Measurements from ENCODE around the gene CCDC50.

CCDC50 gene

DNA sequence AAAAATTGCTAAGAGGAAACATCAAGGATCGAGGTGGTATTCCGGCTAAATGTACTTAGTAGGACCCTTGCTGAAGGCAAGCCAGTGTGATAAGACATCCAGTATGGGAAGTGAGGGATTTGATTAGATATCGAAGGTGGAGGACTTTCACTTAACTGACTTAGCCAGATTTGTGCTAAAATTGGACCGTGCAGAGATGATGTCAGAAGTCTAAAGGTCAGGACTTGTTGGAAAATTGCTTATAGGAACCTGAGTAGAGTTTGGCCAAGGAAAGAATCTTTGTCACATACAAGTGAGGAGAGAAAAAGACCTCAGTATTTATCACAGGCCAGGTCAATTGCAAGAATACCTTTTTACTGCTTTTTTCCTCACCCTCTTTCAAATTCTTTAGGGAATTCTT, 100.9 kb downstream of the CCDC50 start:
- no peak for DNase-seq

DNA sequence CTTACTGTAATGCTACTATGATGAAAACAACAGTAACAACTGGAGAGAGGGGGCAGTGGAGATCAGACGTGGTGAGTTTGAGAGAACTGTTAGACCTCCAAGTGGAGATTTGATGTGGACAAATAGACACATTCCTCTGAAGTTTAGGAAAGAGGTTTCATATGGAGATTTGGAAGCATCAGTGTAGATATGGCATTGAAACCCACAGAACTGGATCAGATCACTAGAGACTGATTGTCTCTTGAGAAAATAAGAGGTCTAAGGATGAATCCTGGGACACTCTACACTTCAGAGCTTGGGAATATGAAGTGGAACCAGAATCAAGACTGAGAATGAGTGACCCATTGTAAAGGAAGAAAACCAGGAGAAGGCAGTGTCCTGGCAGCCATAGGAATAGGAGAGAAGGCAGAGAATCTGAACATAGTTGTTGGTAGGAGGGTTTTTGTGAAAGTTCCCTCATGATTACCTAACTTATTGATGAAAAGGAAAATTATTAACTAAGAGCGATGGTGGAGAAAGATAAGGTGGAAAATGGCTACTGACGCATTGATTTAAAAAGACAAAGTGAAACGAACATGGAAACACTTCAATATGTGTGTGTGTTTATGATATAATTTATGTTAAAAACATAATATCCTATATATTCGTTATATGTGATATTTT, 102.1 kb downstream of the CCDC50 start:
- no peak for DNase-seq

DNA sequence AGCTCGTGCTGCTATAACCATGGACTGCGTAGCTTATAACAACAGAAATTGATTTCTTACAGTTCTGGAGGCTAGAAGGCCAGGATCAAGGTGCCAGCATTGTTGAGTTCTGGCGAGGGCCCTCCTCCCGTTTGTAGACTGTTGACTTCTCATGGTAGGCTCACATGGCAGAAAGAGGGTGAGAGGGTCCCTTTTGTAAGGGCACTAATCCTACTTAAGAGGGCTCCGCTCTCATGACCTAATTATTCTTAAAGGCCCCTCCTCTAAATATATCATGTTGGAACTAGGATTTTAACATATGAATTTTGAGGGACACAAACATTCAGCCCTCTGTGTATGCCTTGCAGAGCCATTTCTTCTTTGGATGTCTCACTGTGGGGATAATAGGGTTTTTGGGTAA, 103.0 kb downstream of the CCDC50 start:
- no peak for DNase-seq

DNA sequence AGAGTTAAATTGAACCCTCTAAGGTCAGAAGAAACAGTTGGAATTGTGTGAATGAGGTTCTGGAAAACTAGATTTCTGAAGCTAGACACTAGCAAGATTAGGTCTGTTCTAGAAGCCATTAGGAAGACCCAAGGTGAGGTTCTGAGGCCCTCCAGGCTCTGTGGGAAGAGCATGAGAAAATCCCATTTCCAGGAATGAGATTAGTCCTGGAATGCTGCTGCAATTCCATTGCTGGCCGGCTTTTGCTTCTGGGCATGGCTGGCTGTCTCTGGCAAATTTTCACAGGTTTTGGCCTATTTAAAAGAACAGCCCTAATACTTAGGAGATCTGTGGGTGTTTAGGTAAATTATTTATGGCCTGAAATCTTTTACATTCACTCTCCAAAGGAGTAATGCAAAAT, 104.8 kb downstream of the CCDC50 start:
- no peak for DNase-seq

DNA sequence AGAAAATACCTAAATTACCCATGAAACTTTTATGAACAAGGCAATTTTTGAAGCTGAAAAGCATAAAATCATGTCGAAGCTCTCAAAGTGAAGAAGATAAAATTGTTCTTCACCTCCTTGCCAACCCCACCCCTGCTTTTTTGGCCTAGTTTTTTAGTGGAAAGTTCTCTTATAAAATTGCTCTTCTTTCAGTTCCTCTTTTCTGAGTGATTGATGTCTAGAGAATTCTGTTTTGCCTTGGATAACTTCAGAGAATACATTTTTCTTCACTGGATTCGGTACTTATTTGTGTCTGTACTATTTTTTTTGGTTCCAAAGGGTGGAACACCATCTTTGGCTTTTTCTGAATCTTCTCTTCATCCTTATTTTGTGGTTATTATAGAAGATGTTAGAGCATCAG, 106.8 kb downstream of the CCDC50 start:
- no peak for DNase-seq

DNA sequence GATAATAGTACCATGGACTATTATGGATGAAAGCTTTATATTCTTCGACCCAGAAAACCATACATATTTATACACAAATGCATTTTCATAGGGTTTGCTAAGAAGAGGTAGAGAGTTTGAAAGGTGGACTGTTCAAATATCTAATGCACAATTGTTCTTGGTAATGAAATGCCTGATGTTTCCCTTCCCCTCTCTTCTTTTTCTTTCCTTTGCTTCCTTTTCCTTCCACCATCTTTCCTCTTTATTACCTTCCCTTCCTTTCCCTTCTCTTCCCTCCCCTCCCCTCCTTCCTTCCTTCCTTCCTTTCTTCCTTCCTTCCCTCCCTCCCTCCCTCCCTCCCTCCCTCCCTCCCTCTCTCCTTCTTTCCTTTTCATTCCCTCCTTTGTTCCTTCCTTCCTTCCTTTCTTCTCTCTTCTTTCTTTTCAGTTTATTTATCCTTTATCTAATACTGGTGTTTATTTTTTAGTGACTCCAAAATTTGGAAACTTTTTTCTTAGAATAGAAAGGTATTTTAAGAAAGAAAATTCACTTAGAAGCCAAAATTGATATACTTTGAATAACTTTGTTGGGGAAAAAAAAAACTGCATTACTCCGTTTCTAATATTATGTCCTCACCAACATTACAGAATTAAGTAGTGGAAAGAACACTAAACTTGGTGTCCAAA, 109.1 kb downstream of the CCDC50 start:
- DNase-seq: no peak

DNA sequence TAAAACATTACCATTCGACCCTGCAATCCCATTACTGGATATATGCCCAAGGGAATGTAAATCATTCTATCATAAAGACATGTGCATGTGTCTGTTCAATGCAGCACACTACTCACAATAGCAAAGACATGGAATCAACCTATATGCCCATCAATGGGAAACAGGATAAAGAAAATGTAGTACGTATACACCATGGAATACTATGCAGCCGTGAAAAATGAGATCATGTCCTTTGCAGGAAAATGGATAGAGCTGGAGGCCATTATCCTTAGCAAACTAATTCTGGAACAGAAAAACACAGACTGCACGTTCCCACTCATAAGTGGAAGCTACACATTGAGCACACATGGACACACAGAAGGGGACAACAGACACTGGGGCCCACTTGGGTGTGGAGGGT, 111.3 kb downstream of the CCDC50 start:
- no peak for DNase-seq

DNA sequence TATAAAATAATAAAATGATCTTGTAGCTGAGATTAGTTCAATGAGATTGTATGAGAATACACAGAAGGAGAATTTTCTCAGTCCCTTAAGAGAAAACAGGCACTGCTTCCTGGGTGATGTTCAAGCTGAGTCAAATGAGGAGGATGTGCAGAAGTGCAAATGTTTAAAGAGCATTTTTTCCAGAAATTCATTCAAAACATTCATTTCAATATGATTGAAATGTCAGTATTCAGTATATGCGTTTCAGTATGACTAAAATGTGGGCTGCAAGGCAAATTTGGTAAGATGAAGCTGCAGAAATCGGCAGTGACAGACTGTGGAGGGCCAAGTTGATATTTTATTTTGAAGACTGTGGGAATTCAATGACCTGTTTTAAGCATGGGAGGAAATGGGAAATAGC, 112.5 kb downstream of the CCDC50 start:
- no peak for DNase-seq

DNA sequence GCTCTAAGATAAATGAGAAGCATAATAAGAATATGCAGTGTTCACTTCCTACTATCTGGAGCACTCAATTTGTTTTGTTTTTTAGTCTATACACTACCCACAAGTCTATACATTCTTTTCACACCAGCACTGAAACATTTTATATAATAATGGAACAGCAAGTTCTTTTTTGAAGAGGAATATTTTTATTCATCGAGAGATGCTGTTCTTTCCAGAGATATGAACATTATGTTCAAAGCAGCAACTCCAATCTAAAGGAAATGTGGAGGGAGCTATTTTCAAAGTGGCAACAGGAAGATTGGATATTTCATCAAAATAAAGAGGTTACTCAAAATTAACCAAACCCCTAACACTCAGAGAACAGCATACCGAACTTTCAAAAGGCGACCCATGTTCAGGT, 115.4 kb downstream of the CCDC50 start:
- no peak for DNase-seq
